ENCODE data around the gene RAB7A.
"Not testable (repeated sequence)": the region's sequence is repeated elsewhere in the genome, so short reads cannot be mapped to it uniquely, and the experiment has no call there.

RAB7A gene

DNA sequence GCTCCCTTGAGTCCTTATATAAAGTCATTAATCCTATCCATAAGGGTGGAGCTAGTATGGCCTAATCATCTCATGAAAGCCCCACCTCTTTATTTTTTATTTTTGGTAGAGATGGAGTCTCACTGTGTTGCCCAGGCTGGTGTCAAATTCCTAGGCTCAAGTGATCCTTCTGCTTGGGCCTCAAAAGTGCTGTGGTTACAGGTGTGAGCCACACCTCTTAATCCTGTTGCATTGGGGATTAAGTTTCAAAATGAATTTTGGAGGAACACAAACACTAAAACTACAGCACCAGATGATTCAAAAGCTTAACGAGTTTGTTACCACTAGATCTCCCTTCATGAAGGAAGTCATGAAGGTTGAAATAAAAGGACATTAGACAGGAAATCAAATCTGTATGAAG, 27.7 kb downstream of the RAB7A start:
- DNase-seq (ENCODE audit: low spot score), result no peak

DNA sequence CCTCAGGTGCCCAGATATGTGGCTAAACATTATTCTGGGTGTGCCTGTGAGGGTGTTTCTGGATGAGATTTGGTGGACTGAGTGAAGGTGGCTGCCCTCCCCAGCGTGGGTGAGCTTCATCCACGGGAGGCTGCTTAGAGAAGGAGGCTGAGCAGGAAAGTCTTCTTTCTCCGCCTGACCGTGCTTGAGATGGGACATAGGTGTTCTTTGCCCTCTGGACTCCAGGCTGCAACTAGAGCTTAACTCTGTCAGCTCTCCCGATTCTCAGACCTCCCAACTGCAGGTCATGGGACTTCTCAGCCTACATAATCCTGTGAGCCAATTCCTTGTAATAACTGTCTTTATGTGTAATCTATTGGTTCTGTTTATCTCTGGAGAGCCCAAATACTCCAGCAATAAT, 34.1 kb downstream of the RAB7A start:
- no peak for DNase-seq (ENCODE audit: low spot score)

DNA sequence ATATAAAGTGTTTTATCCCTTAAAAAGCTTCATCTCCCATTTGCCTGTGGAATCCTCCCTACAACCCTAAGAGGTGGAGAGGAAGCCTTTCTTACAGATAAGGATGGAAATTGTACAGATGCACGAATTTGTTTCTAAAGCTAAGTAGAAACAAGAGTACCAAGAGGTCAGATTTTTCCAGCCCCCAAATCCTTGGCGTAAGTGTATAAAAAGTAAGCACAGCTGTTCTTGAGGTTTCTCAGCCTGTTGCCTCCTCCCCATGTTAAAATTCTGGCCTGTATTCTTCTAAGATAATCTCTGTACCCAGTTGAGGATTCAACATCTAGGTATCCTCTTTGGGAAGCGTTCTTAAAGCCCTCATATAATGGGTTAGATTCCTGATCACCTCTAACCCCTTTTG, 34.9 kb downstream of the RAB7A start:
- no peak for DNase-seq (ENCODE audit: low spot score)

DNA sequence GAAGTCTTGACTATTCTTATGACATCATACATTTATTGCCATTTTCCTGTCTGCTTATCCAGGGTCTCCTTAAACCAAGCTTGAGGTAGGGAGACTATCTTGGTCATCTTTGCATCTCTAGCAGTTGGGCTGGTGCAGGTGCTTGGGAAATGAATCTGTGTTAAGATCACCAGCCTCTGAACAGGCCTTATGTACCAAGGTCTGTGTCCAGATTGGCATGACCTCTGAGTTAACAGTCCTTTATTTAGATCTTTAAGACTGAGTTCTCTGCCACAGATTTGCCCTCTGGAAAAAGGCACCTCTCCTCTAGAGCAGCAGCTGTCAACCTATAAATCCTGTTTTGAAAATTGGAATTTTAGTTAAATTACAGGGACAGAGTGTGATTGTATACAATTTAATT, 35.4 kb downstream of the RAB7A start:
- no peak for DNase-seq (ENCODE audit: low spot score)

DNA sequence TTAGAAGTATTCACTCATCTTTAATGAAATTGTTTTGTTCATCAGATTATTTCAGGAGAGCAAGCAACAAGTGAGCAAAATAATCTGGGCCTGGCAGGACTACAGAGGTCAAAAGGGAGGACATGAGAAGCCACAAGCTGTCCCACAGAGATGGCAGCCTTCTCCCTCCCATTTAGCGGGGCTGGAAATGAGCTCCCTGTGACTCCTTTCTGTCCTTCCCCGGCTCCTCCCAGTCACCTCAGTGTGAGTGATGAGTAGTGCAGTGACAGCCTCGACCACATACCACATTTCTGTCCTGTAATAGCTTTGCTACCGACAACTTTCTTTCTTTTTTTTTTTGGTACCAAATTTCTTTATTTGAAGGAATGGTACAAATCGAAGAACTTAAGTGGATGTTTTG, 38.0 kb downstream of the RAB7A start:
- no peak for DNase-seq (ENCODE audit: low spot score)

DNA sequence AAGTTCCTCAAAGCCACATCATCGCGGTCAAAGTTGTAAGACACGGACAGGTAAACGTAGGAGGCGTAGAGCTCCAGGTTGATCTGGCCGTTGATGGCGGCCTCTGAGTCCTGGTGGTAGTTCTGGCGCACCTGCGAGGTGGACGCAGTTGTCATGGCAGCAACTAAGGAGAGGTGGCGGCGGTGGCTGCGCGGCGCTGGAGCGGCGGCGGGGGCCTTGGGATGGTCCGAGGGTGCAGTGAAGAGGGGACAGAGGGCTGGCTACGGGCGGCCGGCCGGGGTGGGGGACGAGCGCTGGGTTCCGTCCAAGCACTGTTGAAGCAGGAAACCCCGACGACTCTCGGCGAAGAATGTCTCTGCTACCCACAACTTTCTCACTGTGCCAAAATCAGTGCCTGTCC, 38.9 kb downstream of the RAB7A start:
- DNase-seq (ENCODE audit: low spot score), result no peak

DNA sequence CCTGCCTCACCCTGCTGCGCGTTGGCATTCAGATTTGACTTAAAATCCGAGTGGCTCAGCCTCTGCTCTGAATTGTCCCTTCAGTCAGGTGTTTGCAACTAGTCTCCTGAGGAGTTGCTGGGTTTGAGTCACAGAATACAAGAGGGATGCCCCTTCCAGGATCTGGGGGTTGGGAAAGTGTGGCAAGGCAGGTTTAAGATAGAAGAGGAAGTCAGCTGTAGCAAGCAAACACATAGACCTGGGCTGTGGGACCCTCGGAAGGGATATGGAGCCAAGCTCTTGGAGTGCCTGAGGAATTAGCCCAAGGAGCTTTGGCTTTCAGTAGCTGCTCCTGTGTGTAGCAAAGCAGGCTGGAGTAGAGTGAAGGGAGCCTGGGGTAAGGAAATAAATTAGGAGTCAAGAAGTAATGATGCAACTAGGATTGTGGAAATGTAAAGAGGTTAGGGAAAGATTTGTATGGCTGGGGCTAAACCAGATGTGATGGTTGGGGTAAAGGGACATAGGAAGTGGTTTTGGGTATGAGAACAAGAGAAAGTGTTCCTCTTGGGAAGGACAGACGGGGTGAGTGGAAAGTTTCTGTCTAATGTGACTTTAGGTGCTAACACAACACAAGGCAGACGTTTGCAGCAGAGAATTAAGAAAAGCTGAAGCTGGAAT, 41.2 kb downstream of the RAB7A start:
- DNase-seq (ENCODE audit: low spot score), result no peak

DNA sequence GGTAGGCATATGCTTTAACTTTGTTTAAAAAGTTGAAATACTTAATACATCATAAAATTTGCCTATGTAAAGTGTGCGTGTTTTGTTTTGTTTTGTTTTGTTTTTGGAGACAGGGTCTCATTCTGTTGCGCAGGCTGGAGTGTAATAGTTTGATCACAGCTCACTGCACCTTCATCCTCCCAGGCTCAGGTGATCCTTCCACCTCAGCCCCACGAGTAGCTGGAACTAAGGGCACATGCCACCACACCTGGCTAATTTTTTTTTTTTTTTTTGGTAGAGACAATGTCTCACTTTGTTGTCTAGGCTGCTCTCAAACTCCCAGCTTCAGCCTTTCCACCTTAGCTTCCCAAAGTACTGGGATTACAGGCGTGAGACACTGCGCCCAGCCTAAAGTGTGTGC, 42.5 kb downstream of the RAB7A start:
- DNase-seq (ENCODE audit: low spot score), result no peak

DNA sequence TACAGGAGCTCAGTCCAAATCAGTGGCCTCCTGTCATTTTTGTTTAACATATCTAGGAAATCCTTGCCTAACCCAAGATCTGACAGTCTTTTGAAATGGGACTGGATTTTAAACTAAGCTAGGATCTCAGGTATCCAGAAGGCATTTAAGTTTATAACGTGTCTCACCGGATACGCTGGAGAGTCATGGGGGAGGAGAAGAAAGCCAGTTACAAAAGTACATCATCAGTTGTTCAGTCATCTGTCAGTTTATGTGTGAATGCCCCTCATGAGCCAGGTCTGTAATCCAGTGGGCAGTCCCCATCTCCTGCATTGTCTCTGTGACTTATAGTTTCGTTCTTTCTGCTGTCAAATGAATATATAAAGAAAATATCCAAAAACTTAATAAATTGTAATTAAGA, 44.4 kb downstream of the RAB7A start:
- no peak for DNase-seq (ENCODE audit: low spot score)

DNA sequence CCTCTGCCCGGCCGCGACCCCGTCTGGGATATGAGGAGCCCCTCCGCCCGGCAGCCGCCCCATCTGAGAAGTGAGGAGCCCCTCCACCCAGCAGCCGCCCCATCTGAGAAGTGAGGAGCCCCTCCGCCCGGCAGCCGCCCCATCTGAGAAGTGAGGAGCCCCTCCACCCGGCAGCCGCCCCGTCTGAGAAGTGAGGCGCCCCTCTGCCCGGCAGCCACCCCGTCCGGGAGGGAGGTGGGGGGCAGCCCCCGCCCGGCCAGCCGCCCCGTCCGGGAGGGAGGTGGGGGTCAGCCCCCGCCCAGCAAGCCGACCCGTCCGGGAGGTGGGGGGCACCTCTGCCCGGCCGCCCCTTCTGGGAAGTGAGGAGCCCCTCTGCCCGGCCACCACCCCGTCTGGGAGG, 47.2 kb downstream of the RAB7A start:
- DNase-seq (ENCODE audit: low spot score), result not testable (repeated sequence)

DNA sequence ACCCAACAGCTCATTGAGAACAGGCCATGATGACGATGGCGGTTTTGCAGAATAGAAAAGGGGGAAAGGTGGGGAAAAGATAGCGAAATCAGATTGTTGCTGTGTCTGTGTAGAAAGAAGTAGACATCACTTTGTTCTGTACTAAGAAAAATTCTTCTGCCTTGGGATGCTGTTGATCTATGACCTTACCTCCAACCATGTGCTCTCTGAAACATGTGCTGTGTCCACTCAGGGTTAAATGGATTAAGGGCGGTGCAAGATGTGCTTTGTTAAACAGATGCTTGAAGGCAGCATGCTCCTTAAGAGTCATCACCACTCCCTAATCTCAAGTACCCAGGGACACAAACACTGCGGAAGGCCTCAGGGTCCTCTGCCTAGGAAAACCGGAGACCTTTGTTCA, 47.6 kb downstream of the RAB7A start:
- not testable (repeated sequence) for DNase-seq (ENCODE audit: low spot score)

DNA sequence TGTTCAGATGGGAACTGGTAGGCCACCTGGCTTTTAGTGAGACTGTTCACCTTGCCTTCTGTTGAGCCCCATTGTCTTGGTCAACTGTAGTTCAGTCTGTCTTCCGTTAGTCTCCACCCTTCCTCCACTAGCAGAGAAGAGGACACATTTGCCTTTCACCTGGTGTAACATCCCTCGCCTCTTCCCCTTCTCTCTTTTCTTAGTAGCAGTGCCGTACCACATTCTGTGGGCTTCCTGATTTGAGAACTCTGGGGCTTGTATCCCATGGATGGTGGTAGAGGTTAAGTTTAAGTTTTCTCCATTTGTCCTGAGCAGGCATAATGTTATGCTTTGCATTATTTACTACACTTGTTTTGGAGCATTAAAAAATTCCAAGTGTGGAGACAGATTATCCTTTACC, 49.3 kb downstream of the RAB7A start:
- DNase-seq (ENCODE audit: low spot score), result no peak

DNA sequence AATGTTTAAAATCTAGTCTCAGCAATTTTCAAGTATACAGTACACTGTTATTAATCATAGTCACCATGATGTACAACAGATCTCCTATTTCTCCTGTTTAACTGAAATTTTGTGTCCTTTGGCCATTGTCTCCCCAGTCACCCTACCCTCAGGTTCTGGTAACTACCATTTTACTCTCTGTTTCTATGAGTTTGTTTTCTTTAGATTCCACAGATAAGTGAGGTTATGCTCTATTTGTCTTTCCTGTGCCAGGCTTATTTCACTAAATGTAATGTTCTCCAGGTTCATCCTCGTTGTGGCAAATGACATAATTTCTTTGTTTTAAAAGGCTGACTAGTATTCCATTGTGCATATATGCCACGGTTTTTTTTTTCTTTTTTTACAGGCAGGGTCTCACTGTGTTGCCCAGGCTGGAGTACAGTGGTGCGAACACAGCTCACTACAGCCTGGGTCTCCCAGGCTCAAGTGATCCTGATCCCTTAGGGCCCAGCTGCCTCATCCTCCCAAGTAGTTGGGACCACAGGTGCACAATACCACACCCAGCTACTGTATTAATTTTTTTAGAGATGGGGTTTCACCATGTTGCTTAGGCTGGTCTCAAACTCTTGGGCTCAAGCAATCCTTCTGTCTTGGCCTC, 50.0 kb downstream of the RAB7A start:
- DNase-seq (ENCODE audit: low spot score), result no peak

DNA sequence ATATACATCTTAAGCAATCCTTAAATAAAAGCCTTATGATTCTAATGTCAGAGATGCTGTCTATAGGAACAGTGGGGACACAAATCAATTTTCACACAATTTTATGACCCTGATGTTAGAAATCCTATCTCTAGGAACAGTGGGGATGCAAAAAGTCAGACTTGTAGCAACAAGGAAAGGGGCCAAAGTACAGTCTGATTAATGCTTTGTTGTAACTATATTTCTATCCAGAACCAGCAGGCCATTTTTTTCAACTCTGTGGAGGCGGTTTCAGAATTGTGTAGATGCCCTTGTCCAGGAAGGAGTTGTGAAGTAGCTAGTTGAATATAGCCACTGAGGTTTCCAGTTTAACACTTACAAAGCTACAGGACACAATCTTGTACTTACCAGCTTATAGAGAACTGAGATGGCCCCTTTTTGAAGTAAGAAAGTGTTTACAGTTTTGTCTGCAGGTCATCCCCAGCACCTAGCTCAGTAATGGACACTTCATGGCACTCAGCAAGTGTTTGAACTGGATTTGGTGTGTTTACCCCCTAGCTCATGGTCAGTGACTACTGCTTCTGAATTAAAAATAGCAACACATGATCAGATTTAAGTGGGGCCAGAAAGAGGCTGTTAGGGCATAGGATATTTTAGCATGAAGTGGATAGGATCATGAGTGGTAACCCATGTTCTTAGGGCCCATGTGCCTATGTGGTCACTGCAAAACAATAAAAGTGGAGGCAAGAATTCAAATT, 54.3 kb downstream of the RAB7A start:
- DNase-seq (ENCODE audit: low spot score), result no peak

DNA sequence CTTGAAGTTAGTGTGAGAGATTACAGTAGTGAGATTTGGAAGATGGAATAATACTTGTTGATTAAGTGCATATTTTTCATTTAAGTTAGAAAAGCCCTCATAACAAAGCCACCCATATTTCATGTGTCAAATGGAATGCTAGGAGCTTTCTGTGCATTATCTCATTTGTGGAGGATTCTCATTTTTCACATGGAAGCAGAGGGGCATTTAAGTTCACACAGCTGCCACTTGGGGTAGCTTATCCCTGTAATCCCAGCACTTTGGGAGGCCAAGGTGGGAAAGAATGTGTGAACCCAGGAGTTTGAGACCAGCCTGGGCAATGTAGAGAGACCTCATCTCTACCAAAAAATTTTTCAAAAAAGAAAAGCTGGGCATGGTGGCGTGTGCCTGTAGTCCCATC, 55.2 kb downstream of the RAB7A start:
- no peak for DNase-seq (ENCODE audit: low spot score)

DNA sequence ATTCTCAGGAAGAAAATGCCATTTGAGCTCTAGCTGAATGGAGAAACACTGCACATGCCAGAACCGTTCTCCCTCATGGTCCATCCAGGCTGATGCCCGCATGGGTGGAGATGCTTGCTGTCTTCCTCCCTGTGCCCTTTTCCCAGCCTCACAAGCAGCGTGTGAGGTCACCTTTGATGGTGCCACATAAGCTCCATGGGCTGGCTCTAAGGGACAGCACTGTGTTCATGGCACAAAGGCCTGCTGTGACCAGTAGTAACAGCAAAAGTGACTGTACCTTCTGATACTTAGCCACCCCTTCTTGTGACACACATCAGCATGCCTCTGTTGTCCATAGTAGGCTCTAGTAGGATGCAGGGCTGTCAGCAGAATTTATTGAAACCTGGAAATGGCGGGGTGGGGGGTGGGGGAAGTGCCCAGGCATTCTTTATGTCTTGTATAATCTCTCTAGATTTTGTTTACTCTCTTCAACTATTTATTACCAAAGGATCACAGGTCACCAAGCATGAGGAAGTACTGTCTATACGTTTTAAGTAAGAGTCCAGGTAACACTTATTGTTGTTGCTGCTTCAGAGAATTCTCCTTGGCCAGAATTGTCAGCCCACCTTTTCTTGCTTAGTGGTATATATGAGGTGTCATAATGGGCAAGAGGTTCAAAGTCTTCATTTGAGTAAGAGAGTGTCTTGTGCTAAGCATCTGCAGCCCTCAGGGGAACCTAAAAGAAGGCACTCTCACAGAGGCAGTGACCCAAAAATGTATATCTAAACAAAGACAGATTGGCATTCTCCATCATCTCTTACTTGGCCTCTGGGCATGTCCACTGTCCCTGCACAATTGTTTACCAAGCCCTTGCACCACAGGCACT, 56.5 kb downstream of the RAB7A start:
- DNase-seq (ENCODE audit: low spot score), result no peak

DNA sequence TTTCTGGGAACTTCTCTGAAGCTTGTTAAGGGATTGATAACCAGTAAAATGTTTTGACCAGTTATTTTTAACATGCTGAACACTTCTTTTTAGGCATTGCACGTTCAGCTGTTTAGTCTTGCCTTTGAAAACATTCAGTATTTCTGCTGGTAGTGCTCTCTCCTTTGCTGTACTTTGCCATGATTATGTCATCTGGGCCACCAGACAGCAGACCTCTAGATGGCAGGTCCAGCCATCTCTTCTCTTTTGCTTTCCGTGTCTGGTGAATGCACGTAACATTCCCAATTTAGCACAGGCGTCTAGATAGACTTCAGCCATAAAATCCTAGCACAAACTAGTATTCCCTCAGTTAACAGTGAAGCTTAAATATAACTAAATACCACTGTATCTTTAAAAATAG, 57.8 kb downstream of the RAB7A start:
- DNase-seq (ENCODE audit: low spot score), result no peak

DNA sequence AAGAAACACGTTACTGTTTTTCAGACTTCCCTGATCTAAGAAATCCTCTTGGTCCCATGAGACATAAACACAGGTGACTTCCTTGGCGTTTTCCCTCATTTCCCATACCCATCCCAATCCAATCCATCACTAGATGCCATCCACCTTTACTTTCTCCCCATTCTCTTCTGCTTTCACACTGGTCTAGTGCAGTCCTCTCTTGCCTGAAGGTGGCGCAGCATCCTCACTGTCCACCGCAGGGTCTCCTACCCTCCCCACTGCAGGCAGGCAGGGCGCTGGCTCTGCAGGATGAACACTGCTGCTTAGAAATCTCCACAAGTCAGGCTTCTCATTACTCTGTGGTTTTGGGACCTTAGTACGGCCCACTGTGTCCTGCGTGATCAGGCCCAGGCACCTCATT, 58.2 kb downstream of the RAB7A start:
- DNase-seq (ENCODE audit: low spot score), result peak; percentile 78

DNA sequence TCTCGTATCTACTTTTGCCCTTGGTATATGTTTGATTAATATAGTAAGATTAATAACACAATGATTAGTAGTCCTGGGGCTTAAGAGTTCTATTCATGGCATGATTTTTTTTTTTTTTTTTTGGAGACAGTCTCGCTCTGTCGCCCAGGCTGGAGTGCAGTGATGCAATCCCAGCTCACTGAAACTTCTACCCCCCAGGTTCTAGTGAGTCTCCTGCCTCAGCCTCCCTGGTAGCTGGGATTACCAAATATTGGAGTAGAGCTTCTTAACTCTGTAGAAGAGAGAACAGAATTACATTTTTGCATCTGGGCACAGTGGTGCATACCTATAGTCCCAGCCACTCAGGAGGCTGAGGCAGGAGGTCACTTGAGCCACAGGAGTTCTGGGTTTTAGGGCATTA, 58.9 kb downstream of the RAB7A start:
- DNase-seq (ENCODE audit: low spot score), result no peak

DNA sequence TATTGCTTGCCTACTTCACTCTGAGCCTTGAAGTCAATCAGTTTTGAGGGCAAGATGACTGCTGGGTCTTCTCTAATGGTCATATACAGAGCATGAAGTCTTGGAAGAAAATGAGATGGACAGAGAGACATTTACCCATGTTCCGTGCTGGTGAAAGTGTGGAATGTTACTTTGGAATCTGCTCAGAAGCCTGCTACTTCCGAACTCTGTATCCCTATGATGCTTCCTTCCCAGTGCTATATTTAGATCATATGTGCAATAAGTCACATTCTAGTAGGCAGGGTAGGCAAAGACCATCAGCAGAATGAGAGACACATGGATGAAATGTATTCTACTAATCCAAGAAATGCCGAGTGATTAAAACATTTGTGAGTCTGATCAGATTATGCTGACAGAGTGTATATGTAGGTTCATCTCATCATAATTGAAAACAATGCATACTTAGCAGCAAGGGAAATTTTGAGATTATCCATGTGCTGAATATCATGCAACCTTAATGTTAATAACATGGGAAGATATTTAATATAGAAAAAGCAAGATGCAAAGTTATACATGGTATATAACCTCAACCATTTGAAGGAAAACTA, 60.5 kb downstream of the RAB7A start:
- no peak for DNase-seq (ENCODE audit: low spot score)

DNA sequence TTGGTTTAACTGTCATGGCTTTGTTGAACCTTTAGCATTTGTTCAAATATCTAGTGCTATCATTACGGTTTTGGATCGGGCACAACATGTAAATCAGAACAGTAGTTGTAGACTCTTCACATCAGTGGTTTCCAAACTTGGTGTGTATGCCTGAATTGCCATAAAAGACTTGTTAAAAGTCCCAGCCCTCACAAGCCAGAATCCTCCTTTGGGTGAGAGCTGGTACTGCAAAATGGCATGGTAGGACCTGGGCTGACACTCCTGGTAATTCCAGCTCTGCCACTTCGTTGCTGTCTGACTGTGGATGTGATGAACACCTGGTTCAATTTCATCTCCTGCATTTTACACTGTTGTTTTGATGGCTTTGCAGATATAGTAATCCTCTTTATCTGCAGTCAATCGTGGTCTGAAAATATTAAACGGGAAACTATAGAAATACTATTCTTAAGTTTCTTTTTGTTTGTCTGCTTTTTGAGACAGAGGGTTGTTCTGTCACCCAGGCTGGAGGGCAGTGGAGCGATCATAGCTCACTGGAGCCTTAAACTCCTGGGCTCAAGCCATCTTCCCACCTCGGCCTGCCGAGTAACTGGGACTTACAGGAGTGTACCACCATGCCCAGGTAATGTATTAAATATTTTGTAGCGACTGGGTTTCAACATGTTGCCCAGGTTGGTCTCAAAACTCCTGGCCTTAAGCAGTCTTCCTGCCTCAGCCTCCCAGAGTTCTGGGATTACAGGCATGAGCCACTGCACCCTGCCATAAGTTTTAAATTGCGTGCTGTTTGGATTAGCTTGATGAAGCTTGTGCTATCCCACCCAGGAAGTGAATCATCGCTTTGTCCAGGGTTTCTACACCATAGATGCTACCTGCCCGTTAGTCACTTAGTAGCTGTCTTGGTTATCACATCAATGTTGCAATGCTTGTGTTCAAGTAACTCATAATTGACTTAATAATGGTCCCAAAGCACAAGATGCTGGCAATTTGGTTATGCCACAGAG, 61.6 kb downstream of the RAB7A start:
- no peak for DNase-seq (ENCODE audit: low spot score)

All from ecto neural progenitor cell (in vitro differentiated cells).